IMR-90 (cell line): ENCODE measurements around the gene SVIL. TPM values are rescaled to one million over a fixed set of nuclear protein-coding genes. Genes with fewer than 3 reads are reported as not detected.

Source experiments
- ATAC-seq: fragments of 200-7000 bp; cut with Tn5 transposase; 2 replicates; pipeline ENCODE4 v1.9.1; 2020; ENCODE audit warnings: low read depth, mild to moderate bottlenecking, moderate library complexity
- BruUV-seq: library from RNA; stranded (reverse); fragments of 400-500 nt; replicated peaks from 2 replicates; lab custom pipeline; 2021; lab: Mats Ljungman, UMichigan
- CTCF ChIA-PET: fragments of 300-600 bp; formaldehyde crosslinking; extraction: SDS; loops from one replicate; lab custom pipeline; 2021; ENCODE audit warnings: antibody characterized with exemption; lab: Yijun Ruan, JAX
- POLR2A ChIA-PET: fragments of 300-600 bp; sonication (Branson Sonifier 250); formaldehyde crosslinking; loops from one replicate; lab custom pipeline; 2022; ENCODE audit warnings: antibody characterized with exemption; ENCODE audit not compliant: unreplicated experiment; lab: Charles Lee
- DNase-seq: peaks from one replicate; pipeline ENCODE4 v3.0.0; 2013
- H2AFZ ChIP-seq: replicated peaks from 2 replicates; pipeline ENCODE3; 2013; ENCODE audit warnings: low read length, mild to moderate bottlenecking; ENCODE audit not compliant: poor library complexity
- H2AK5ac ChIP-seq: 2 replicates; pipeline ENCODE4 v1.6.1; 2013; ENCODE audit warnings: low read depth, low read length, inconsistent platforms
- H2AK9ac ChIP-seq: replicated peaks from 2 replicates; pipeline ENCODE3; 2013; ENCODE audit warnings: mild to moderate bottlenecking, low read depth, low read length, moderate library complexity; ENCODE audit not compliant: poor library complexity
- H2BK120ac ChIP-seq: 2 replicates; pipeline ENCODE4 v1.6.1; 2013; ENCODE audit warnings: low read depth, low read length, inconsistent platforms
- H2BK15ac ChIP-seq: 3 replicates; pipeline ENCODE4 v1.6.1; 2013; ENCODE audit warnings: low read depth, low read length, inconsistent platforms
- H2BK20ac ChIP-seq: 2 replicates; pipeline ENCODE4 v1.6.1; 2013; ENCODE audit warnings: low read depth, mild to moderate bottlenecking, inconsistent platforms, low read length, moderate library complexity
- H2BK5ac ChIP-seq: 2 replicates; pipeline ENCODE4 v1.6.1; 2013; ENCODE audit warnings: mild to moderate bottlenecking, low read depth, low read length, inconsistent platforms; ENCODE audit not compliant: poor library complexity, severe bottlenecking
- H3K14ac ChIP-seq: replicated peaks from 2 replicates; pipeline ENCODE4 v1.6.1; 2013; ENCODE audit warnings: low read depth, low read length, inconsistent platforms
- H3K18ac ChIP-seq: 2 replicates; pipeline ENCODE4 v1.6.1; 2013; ENCODE audit warnings: low read depth, low read length, control low read depth
- H3K23ac ChIP-seq: 2 replicates; pipeline ENCODE4 v1.6.1; 2013; ENCODE audit warnings: low read depth, low read length, inconsistent platforms
- H3K27ac ChIP-seq: 2 replicates; pipeline ENCODE4 v1.5.1; 2013; ENCODE audit warnings: mild to moderate bottlenecking, control low read depth, low read length; ENCODE audit not compliant: insufficient read depth
- H3K27me3 ChIP-seq: 2 replicates; pipeline ENCODE4 v1.6.1; 2013; ENCODE audit warnings: low read length; ENCODE audit not compliant: control insufficient read depth, insufficient read depth
- H3K36me3 ChIP-seq: 2 replicates; pipeline ENCODE4 v1.6.1; 2013; ENCODE audit warnings: low read length, mixed read lengths; ENCODE audit not compliant: control insufficient read depth, insufficient read depth
- H3K4ac ChIP-seq: 2 replicates; pipeline ENCODE4 v1.6.1; 2013; ENCODE audit warnings: low read depth, low read length, inconsistent platforms
- H3K4me1 ChIP-seq: 2 replicates; pipeline ENCODE4 v1.6.1; 2013; ENCODE audit warnings: low read length, mixed read lengths; ENCODE audit not compliant: control insufficient read depth, insufficient read depth
- H3K4me2 ChIP-seq: 2 replicates; pipeline ENCODE4 v1.6.1; 2013; ENCODE audit warnings: low read depth, mild to moderate bottlenecking, control low read depth, low read length, moderate library complexity
- H3K4me3 ChIP-seq: 2 replicates; pipeline ENCODE4 v1.5.1; 2013; ENCODE audit warnings: low read depth, mild to moderate bottlenecking, control low read depth, low read length, moderate library complexity; ENCODE audit not compliant: insufficient read depth
- H3K56ac ChIP-seq: 2 replicates; pipeline ENCODE4 v1.6.1; 2013; ENCODE audit warnings: low read length, inconsistent platforms; ENCODE audit not compliant: insufficient read depth; ENCODE audit errors: extremely low read depth
- H3K79me1 ChIP-seq, 2 experiments: 2 replicates each; pipeline ENCODE4 v1.6.1; 2013; ENCODE audit warnings: low read length in 2 of 2, inconsistent platforms in 1 of 2, low read depth in 1 of 2
- H3K9ac ChIP-seq: 2 replicates; pipeline ENCODE4 v1.6.1; 2013; ENCODE audit warnings: low read depth, low read length, control low read depth
- H3K9me1 ChIP-seq: 2 replicates; pipeline ENCODE4 v1.6.1; 2013; ENCODE audit warnings: low read length, inconsistent platforms; ENCODE audit not compliant: insufficient read depth
- H3K9me3 ChIP-seq: 2 replicates; pipeline ENCODE4 v1.6.1; 2013; ENCODE audit warnings: low read length; ENCODE audit not compliant: control insufficient read depth, insufficient read depth
- H4K20me1 ChIP-seq: 2 replicates; pipeline ENCODE4 v1.6.1; 2013; ENCODE audit warnings: low read length, inconsistent platforms; ENCODE audit not compliant: insufficient read depth
- H4K5ac ChIP-seq: 2 replicates; pipeline ENCODE4 v1.6.1; 2013; ENCODE audit warnings: mild to moderate bottlenecking, low read depth, low read length, control low read depth
- H4K8ac ChIP-seq, 2 experiments: 2 replicates each; pipeline ENCODE4 v1.6.1; 2013; ENCODE audit warnings: low read depth in 2 of 2, low read length in 2 of 2, control low read depth in 1 of 2, inconsistent platforms in 1 of 2
- H4K91ac ChIP-seq: 2 replicates; pipeline ENCODE4 v1.6.1; 2013; ENCODE audit warnings: low read depth, low read length, inconsistent platforms; ENCODE audit not compliant: insufficient read depth
- NFE2L2 ChIP-seq: fragments of 150-350 bp; IDR thresholded peaks from 2 replicates; pipeline ENCODE4 v1.6.1; 2016; ENCODE audit warnings: low read depth, mild to moderate bottlenecking, low read length
- SMC3 ChIP-seq: fragments of 150-350 bp; IDR thresholded peaks from 2 replicates; pipeline ENCODE4 v1.6.1; 2016; ENCODE audit warnings: low read depth, mild to moderate bottlenecking, antibody characterized with exemption, low read length, moderate library complexity
- WGBS, 2 experiments: methylation state at CpG; one replicate each; pipeline versions ENCODE4 v1.1.5 to v1.1.7; 2013; ENCODE audit warnings: missing lambda C conversion rate in 2 of 2; ENCODE audit not compliant: insufficient read length in 1 of 2; ENCODE audit errors: extremely low coverage in 2 of 2; 5-methylcytosine and 5-hydroxymethylcytosine counted together
- dilution Hi-C: fragments of 300-500 bp; cut with HindIII; formaldehyde crosslinking; loops from one replicate; pipeline ENCODE4 v1.14.3; 2018; ENCODE audit warnings: low sequenced_read_pairs; ENCODE audit not compliant: unreplicated experiment
- in situ Hi-C: fragments of 300-500 bp; cut with MboI; formaldehyde crosslinking; loops from 3 replicates; pipeline ENCODE4 v1.14.3; 2019; ENCODE audit warnings: low sequenced_read_pairs, inconsistent platforms, mixed read lengths
- intact Hi-C: fragments of 100-400 bp; cut with micrococcal nuclease; formaldehyde crosslinking; loops from 2 replicates; pipeline ENCODE4 v1.10.0; 2022
- polyA plus RNA-seq, 3 experiments: library from polyadenylated mRNA; depleted of rRNA; stranded (reverse); fragments of >200 nt; gene quantifications; 2 replicates each; pipeline ENCODE4 v1.2.3, GENCODE V29; 2012; ENCODE audit warnings: low replicate concordance in 1 of 3
- total RNA-seq: library from RNA; depleted of rRNA; stranded (reverse); fragments of >200 nt; gene quantifications from 2 replicates; pipeline ENCODE4 v1.2.3, GENCODE V29; 2012

SVIL gene
- total and polyA plus RNA-seq, 2 of the 4 experiments (the other 2 are of a cell fraction): 11.5 to 11.6 TPM

- peak overlapping the region; percentile 62 for H2BK20ac ChIP-seq
- H3K4me3 ChIP-seq: no peak overlapping the region
- ATAC-seq: peak; percentile 42; the same call in 1 of the 2 replicates
- in situ Hi-C loops (no loop called here), dilution Hi-C loops (no loop called here), intact Hi-C loops (no loop called here)
- ChIA-PET CTCF (interaction anchor here (0.7 kb wide), 1 partner anchor 229 kb away, joined by 4 read pairs; no protein-coding TSS in a partner anchor), POLR2A (no interaction called here)
- H3K9me3 ChIP-seq: no peaks in the 10 kb centered on the region
- no peaks in the 10 kb centered on the region; the same call in 1 of the 2 replicates for H3K36me3 ChIP-seq
- H3K79me1 ChIP-seq: peaks cover 19 to 70% of the 10 kb centered on the region in 2 experiments; a peak in 3 of 4 replicates
- H2BK120ac ChIP-seq: peak overlapping the region; percentile 53
- peak overlapping the region; percentile 20 for H3K14ac ChIP-seq
- peak overlapping the region; percentile 5; the same call in 1 of the 2 replicates for H3K27ac ChIP-seq
- H3K23ac ChIP-seq: peak overlapping the region; percentile 6; the same call in 1 of the 2 replicates
- H3K18ac ChIP-seq: peak overlapping the region; percentile 76; the same call in 1 of the 2 replicates
- H4K5ac ChIP-seq: peak overlapping the region; percentile 0; the same call in 1 of the 2 replicates
- H2BK15ac ChIP-seq: peak overlapping the region; percentile 42; the same call in 1 of the 3 replicates
- peak overlapping the region; percentile 57 for H3K4ac ChIP-seq
- no TSS peak for BruUV-seq
- H4K8ac ChIP-seq: peak overlapping the region in 1 of 2 experiments; percentile 14; a peak in 1 of 4 replicates
- peaks cover 22% of the 10 kb centered on the region for H4K20me1 ChIP-seq
- no peak overlapping the region for H2AK9ac ChIP-seq
- no peak overlapping the region; the same call in 1 of the 2 replicates for H3K56ac ChIP-seq
- no CpG with 5 or more reads among the region's 4 CpGs for WGBS, 2 experiments
- no peaks in the 10 kb centered on the region for H3K27me3 ChIP-seq
- H3K4me2 ChIP-seq: peak overlapping the region; percentile 64; the same call in 1 of the 2 replicates
- H2BK5ac ChIP-seq: peak overlapping the region; percentile 90
- peak; percentile 18 for DNase-seq
- H3K4me1 ChIP-seq: peaks cover 11% of the 10 kb centered on the region
- H2AK5ac ChIP-seq: peak overlapping the region; percentile 59; the same call in 1 of the 2 replicates
- peaks cover 19% of the 10 kb centered on the region for H3K9me1 ChIP-seq
- TF ChIP-seq NFE2L2: no peak
- TF ChIP-seq SMC3: no peak
- H4K91ac ChIP-seq: peak overlapping the region; percentile 16; the same call in 1 of the 2 replicates
- 0 out of 2 replicates have a peak overlapping the region, but pooled peaks have one; percentile 2 for H3K9ac ChIP-seq
- no peak overlapping the region for H2AFZ ChIP-seq
Measured at GRCh38 chr10:29635711-29636144, 957 bp upstream of the SVIL start.
